Hypothalamus (tissue), 51 donors: ENCODE measurements around the gene ZNF444.

Experiments
- DNase-seq, 51 donors: peaks; one replicate each; lab custom pipeline; 2025; lab: John Stamatoyannopoulos, UW

The ZNF444 gene

GRCh38 chr19:56120371-56121179 is 20.5 kb upstream of the ZNF444 start:
- peak in 40 of 51 donors; percentile 29 to 90 (median 74) for DNase-seq

GRCh38 chr19:56121180-56122167 is 19.6 kb upstream of the ZNF444 start, which contains the start of gene ZNF787:
Gene ZNF787 (minus strand): TSS chr19:56121295. CDS start chr19:56103217, 18,078 bp downstream.
- peak; percentile 84 to 99 (median 98) for DNase-seq

- DNase-seq: no peak
Measured at GRCh38 chr19:56123266-56123891, 17.7 kb upstream of the ZNF444 start.

GRCh38 chr19:56124578-56124977 is 16.5 kb upstream of the ZNF444 start:
- no peak for DNase-seq

GRCh38 chr19:56125806-56126590 is 15.1 kb upstream of the ZNF444 start:
- DNase-seq: no peak

GRCh38 chr19:56126983-56127780 is 13.9 kb upstream of the ZNF444 start:
- no peak for DNase-seq

GRCh38 chr19:56130006-56130405 is 11.1 kb upstream of the ZNF444 start:
- DNase-seq: no peak

GRCh38 chr19:56131651-56132050 is 9.4 kb upstream of the ZNF444 start:
- no peak for DNase-seq

- DNase-seq: peak in 1 of 51 donors; percentile 20
Measured at GRCh38 chr19:56132316-56132822, 8.7 kb upstream of the ZNF444 start.

- DNase-seq: no peak
Measured at GRCh38 chr19:56133858-56134653, 7.0 kb upstream of the ZNF444 start.

GRCh38 chr19:56134654-56134921 is 6.5 kb upstream of the ZNF444 start:
- DNase-seq: no peak

- DNase-seq: no peak
Measured at GRCh38 chr19:56136362-56136761, 4.7 kb upstream of the ZNF444 start.

GRCh38 chr19:56137405-56137804 is 3.7 kb upstream of the ZNF444 start:
- no peak for DNase-seq

GRCh38 chr19:56138069-56138468 is 3.0 kb upstream of the ZNF444 start:
- DNase-seq: no peak

GRCh38 chr19:56139847-56140582 is 1.1 kb upstream of the ZNF444 start:
- DNase-seq: peak in 4 of 51 donors; percentile 21 to 53 (median 27)

GRCh38 chr19:56141417-56141993 is 418 bp downstream of the ZNF444 start:
- peak in 3 of 51 donors; percentile 5 to 36 (median 15) for DNase-seq

- DNase-seq: no peak
Measured at GRCh38 chr19:56142087-56142787, 1.1 kb downstream of the ZNF444 start.
